ENCODE measurements around the gene PDZK1IP1. TPM values are rescaled to one million over a fixed set of nuclear protein-coding genes. Genes with fewer than 3 reads are reported as not detected.
A peak's percentile ranks its signal among the peaks of the same experiment; 100 is the strongest.

The PDZK1IP1 gene
- polyA plus RNA-seq, 1 donor from 2014 or later: not detected

DNA sequence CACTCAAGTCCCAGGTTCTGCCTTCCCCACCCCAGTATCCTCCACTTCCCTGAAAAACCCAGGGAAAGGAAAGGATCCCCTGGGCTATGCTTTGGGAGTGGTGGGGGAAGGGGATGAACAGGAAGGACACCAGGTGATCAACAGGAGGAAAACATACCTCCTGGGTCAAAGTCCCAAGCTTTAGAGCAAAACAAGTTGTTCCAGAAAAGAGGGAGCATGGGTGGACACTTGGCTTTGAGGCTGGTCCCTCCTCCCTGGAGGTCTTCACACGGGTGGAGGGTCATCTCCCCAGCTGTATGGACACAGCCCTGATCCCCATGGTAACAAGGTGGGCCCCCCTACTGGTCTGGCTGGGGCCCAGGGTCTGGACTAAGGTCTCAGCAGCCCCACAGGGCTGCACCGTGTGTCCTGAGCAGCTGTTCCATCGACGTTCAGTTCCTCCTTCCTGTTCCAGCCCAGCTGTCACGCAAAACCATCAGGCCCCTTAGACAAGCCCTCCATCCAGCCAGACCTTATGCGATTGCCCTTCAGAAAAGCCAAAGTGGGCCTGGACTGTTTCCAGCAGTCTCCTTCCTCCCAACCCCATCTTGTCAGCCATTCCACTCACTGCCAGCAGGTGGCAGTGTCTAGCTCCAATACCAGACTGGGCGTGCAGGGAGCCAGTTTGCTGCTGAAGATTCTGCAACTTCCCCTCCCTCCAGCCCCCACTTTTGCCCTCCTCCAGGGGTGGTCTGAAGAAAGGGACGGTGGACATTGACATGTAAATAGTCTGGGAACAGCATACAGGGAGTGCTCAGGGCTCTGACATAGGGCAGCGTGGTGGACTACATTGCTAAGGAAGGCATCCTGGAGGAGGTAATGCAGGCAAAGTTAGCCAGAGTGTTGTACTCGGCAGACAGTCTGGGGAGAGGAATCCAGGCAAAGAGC lies 2.9 kb upstream of the PDZK1IP1 start:
- no peak overlapping the region for H3K4me2 ChIP-seq (ENCODE audit: low read length)

DNA sequence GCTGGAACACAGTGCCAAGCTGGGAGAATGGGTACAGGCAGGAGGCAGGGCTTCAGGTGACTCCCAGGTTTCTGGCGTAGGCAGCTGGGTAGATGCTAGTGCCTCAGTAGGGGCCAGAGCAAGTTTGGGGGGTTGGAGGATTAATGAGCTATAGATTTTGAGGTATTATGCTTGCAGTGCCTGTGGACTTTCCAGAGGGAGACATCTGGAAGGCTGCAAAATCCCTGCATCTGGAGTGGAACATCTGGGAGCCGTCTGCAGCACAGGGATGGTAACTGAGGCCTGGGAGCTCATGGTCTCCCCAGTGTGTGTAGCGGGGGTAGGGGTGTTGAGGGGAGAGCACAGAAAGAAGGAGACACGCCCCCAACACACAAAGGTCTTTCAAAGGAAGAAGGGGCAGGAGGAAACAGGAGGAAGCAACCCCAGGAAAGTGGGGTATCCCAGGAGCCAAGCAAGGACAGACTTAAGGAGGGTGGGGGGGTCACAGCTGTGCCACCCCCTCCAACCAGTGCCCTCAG lies 2.2 kb upstream of the PDZK1IP1 start:
- Histone ChIP-seq H2AFZ (ENCODE audit: low read depth, low read length) (no peak overlapping the region), H3F3A (ENCODE audit: insufficient read depth, low read length, poor library complexity, severe bottlenecking) (no peaks in the 10 kb centered on the region), H3K9me3 (ENCODE audit: low read length) (no peaks in the 10 kb centered on the region), H3K79me2 (replicated peaks; ENCODE audit: insufficient read depth, low read length) (no peaks in the 10 kb centered on the region), H3K27me3 (ENCODE audit: insufficient read depth, low read depth, low read length) (no peaks in the 10 kb centered on the region), H4K20me1 (ENCODE audit: insufficient read depth) (no peaks in the 10 kb centered on the region), H3K27ac (ENCODE audit: low read length) (no peak overlapping the region), H3K9ac (ENCODE audit: low read length) (no peak overlapping the region), H3K36me3 (ENCODE audit: insufficient read depth, low read length) (no peaks in the 10 kb centered on the region), H3K4me3 (ENCODE audit: low read length) (no peak overlapping the region), H3K9me2 (ENCODE audit: insufficient read depth, low read length) (no peaks in the 10 kb centered on the region), H3K4me2 (ENCODE audit: low read length) (no peak overlapping the region)
- TF ChIP-seq SMC3 (conservative IDR thresholded peaks at IDR 0.05; ENCODE audit: poor library complexity): no peak
- TF ChIP-seq, protein P1, sequence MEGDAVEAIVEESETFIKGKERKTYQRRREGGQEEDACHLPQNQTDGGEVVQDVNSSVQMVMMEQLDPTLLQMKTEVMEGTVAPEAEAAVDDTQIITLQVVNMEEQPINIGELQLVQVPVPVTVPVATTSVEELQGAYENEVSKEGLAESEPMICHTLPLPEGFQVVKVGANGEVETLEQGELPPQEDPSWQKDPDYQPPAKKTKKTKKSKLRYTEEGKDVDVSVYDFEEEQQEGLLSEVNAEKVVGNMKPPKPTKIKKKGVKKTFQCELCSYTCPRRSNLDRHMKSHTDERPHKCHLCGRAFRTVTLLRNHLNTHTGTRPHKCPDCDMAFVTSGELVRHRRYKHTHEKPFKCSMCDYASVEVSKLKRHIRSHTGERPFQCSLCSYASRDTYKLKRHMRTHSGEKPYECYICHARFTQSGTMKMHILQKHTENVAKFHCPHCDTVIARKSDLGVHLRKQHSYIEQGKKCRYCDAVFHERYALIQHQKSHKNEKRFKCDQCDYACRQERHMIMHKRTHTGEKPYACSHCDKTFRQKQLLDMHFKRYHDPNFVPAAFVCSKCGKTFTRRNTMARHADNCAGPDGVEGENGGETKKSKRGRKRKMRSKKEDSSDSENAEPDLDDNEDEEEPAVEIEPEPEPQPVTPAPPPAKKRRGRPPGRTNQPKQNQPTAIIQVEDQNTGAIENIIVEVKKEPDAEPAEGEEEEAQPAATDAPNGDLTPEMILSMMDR (IDR thresholded peaks at IDR 0.05; ENCODE audit: poor library complexity, severe bottlenecking): no peak
- TF ChIP-seq, protein P2, sequence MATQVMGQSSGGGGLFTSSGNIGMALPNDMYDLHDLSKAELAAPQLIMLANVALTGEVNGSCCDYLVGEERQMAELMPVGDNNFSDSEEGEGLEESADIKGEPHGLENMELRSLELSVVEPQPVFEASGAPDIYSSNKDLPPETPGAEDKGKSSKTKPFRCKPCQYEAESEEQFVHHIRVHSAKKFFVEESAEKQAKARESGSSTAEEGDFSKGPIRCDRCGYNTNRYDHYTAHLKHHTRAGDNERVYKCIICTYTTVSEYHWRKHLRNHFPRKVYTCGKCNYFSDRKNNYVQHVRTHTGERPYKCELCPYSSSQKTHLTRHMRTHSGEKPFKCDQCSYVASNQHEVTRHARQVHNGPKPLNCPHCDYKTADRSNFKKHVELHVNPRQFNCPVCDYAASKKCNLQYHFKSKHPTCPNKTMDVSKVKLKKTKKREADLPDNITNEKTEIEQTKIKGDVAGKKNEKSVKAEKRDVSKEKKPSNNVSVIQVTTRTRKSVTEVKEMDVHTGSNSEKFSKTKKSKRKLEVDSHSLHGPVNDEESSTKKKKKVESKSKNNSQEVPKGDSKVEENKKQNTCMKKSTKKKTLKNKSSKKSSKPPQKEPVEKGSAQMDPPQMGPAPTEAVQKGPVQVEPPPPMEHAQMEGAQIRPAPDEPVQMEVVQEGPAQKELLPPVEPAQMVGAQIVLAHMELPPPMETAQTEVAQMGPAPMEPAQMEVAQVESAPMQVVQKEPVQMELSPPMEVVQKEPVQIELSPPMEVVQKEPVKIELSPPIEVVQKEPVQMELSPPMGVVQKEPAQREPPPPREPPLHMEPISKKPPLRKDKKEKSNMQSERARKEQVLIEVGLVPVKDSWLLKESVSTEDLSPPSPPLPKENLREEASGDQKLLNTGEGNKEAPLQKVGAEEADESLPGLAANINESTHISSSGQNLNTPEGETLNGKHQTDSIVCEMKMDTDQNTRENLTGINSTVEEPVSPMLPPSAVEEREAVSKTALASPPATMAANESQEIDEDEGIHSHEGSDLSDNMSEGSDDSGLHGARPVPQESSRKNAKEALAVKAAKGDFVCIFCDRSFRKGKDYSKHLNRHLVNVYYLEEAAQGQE (IDR thresholded peaks at IDR 0.05; ENCODE audit: borderline replicate concordance): no peak
- no peak for TF ChIP-seq POLR2AphosphoS5 (IDR thresholded peaks at IDR 0.05)
- no peak for TF ChIP-seq EP300 (conservative IDR thresholded peaks at IDR 0.05; ENCODE audit: poor library complexity, severe bottlenecking)
- TF ChIP-seq RAD21 (conservative IDR thresholded peaks at IDR 0.05): no peak
- TF ChIP-seq MXI1 (conservative IDR thresholded peaks at IDR 0.05; ENCODE audit: poor library complexity, severe bottlenecking): no peak
- TF ChIP-seq TAF1 (IDR thresholded peaks at IDR 0.05; ENCODE audit: low read depth): no peak

More for the DNA sequence above, 2.9 kb upstream of the PDZK1IP1 start:
- no peak for TF ChIP-seq TAF1 (IDR thresholded peaks at IDR 0.05; ENCODE audit: low read depth)
- peak; percentile 76 for TF ChIP-seq RAD21 (conservative IDR thresholded peaks at IDR 0.05)
- no peak for TF ChIP-seq EZH2 (IDR thresholded peaks at IDR 0.05; ENCODE audit: borderline replicate concordance, insufficient read depth, low read length, poor library complexity, severe bottlenecking)
- TF ChIP-seq MXI1 (conservative IDR thresholded peaks at IDR 0.05; ENCODE audit: poor library complexity, severe bottlenecking): no peak
- TF ChIP-seq, protein P1 (IDR thresholded peaks at IDR 0.05; ENCODE audit: poor library complexity, severe bottlenecking): peak; percentile 88
- TF ChIP-seq POLR2AphosphoS5 (IDR thresholded peaks at IDR 0.05): no peak
- peak; percentile 84 for TF ChIP-seq SMC3 (conservative IDR thresholded peaks at IDR 0.05; ENCODE audit: poor library complexity)
- TF ChIP-seq EP300 (conservative IDR thresholded peaks at IDR 0.05; ENCODE audit: poor library complexity, severe bottlenecking): no peak
- TF ChIP-seq, protein P2 (IDR thresholded peaks at IDR 0.05; ENCODE audit: borderline replicate concordance): no peak
- Histone ChIP-seq H3K79me2 (replicated peaks; ENCODE audit: insufficient read depth, low read length) (no peaks in the 10 kb centered on the region), H3K27ac (ENCODE audit: low read length) (no peak overlapping the region), H2AFZ (ENCODE audit: low read depth, low read length) (no peak overlapping the region), H3K4me3 (ENCODE audit: low read length) (no peak overlapping the region), H3K36me3 (ENCODE audit: insufficient read depth, low read length) (no peaks in the 10 kb centered on the region), H3K9me3 (ENCODE audit: low read length) (no peaks in the 10 kb centered on the region), H3K9ac (ENCODE audit: low read length) (no peak overlapping the region), H4K20me1 (ENCODE audit: insufficient read depth) (no peaks in the 10 kb centered on the region), H3K9me2 (ENCODE audit: insufficient read depth, low read length) (no peaks in the 10 kb centered on the region), H3K27me3 (ENCODE audit: insufficient read depth, low read depth, low read length) (no peaks in the 10 kb centered on the region), H3F3A (ENCODE audit: insufficient read depth, low read length, poor library complexity, severe bottlenecking) (no peaks in the 10 kb centered on the region)

Measured in neural cell (in vitro differentiated cells).